GM11168 (cell line): ENCODE data around the gene CAPNS1.
"Not testable (repeated sequence)": the region's sequence is repeated elsewhere in the genome, so short reads cannot be mapped to it uniquely, and the experiment has no call there.

Experiments used
- in situ Hi-C: fragments of 300-500 bp; cut with MboI; formaldehyde crosslinking; loops from one replicate; pipeline ENCODE4 v1.12.0; 2022; ENCODE audit warnings: low sequenced_read_pairs; ENCODE audit not compliant: unreplicated experiment

The CAPNS1 gene

GRCh38 chr19:36144624-36145023 is 4.8 kb downstream of the CAPNS1 start:
- in situ Hi-C loops, result no loop called here

- in situ Hi-C loops, result no loop called here
Observed at GRCh38 chr19:36149673-36150406, 10.0 kb downstream of the CAPNS1 start.

DNA sequence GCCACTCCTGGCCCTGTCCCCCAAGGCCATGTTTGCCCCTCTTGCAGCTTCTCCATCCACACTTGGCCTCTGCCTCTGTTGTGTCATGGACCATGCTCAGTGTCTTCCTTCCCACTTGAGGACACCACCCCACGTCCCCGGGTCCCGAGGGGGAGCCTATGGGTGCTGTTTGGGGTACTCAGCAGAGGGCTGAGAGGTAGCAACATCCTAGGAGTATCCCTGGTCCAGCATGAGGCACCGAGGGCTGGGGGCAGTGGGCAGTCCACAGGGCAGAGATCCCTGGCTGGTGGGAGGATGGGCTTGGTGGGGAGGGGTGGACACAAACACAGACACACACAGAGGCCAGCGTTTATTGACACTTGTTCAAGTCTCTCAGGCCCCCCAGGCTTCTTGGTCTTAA is 10.7 kb downstream of the CAPNS1 start:
- in situ Hi-C loops, result no loop called here

GRCh38 chr19:36151144-36152018 is 11.5 kb downstream of the CAPNS1 start:
- in situ Hi-C loops, result no loop called here

DNA sequence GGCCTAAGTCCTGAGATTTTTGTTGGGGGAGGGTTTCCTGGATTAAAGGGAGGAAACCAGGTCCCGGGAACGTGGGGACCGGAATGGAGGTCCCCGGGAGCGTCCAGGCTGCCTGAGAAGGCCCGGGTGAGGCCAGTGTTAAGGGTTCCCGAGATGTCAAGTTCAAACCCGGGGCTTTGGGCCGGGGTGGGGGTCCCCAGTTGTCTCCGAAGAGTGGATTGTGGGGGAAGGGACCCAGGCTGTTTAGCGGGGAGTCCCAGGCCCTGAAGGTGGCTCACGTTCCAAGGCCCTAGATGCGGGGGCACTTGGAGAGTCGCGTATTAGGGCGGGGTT is 12.1 kb downstream of the CAPNS1 start:
- in situ Hi-C loops, result no loop called here

- in situ Hi-C loops, result no loop called here
Observed at GRCh38 chr19:36152352-36153091, 12.7 kb downstream of the CAPNS1 start, which contains the start of gene COX7A1. Gene COX7A1, minus strand, starts transcription at chr19:36152447. Its CDS starts 40 bp downstream, at chr19:36152407.

- in situ Hi-C loops, result no loop called here
Observed at GRCh38 chr19:36153126-36153525, 13.3 kb downstream of the CAPNS1 start.

- in situ Hi-C loops, result no loop called here
Observed at GRCh38 chr19:36160821-36161596, 21.1 kb downstream of the CAPNS1 start.

- in situ Hi-C loops, result no loop called here
Observed at GRCh38 chr19:36163813-36164212, 23.9 kb downstream of the CAPNS1 start.

DNA sequence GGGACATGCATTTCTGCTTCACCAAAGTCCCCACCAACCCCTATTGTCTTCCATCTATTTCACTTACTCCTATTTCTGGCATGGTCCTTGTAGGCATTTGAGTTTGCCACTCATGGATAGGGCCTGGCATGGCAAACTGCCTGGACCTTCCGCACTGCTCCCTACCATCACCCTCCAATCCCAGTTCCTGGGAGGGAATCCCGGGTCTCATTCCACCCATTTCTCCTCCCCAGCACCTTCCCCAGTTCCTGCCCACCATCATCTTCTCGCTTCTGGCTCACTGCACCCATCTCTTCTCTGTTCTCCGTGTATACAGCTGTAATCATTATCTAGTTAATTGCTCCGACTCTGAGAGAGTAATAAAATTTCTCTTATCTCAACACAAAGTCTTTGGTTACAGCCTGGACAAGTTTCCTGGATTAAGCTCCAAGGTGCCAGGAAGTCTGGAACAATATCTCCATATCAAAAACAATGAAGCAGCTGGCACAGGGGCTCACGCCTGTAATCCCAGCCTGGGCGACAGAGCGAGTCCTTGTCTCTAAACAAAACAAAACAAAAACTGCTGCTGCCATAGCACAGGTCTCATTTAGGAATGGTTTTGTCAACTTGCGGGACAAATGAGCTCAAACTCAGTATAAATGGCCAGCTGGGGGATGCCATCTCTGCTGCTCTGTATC is 29.4 kb downstream of the CAPNS1 start:
- in situ Hi-C loops, result no loop called here

DNA sequence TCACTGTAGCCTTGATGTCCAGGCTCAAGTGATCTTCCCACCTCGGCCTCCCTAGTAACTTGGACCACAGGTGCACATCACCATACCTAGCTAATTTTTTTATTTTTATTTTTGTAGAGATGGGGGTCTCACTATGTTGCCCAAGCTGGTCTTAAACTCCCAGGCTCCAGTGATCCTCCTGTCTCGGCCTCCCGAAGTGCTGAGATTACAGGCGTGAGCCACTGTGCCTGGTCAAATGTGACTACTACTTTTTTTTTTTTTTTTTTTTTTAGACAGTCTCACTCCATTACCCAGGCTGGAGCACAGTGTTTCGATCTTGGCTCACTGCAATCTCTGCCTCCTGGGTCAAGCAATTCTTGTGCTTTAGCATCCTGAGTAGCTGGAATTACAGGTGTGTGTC is 33.0 kb downstream of the CAPNS1 start:
- in situ Hi-C loops, result loop anchor here (5.0 kb wide), 1 partner anchor 46 kb away; no protein-coding TSS in a partner anchor

GRCh38 chr19:36173846-36174245 is 34.0 kb downstream of the CAPNS1 start:
- in situ Hi-C loops, result loop anchor here (5.0 kb wide), 1 partner anchor 47 kb away; no protein-coding TSS in a partner anchor

- in situ Hi-C loops, result not testable (repeated sequence)
Observed at GRCh38 chr19:36179077-36179476, 39.2 kb downstream of the CAPNS1 start.

DNA sequence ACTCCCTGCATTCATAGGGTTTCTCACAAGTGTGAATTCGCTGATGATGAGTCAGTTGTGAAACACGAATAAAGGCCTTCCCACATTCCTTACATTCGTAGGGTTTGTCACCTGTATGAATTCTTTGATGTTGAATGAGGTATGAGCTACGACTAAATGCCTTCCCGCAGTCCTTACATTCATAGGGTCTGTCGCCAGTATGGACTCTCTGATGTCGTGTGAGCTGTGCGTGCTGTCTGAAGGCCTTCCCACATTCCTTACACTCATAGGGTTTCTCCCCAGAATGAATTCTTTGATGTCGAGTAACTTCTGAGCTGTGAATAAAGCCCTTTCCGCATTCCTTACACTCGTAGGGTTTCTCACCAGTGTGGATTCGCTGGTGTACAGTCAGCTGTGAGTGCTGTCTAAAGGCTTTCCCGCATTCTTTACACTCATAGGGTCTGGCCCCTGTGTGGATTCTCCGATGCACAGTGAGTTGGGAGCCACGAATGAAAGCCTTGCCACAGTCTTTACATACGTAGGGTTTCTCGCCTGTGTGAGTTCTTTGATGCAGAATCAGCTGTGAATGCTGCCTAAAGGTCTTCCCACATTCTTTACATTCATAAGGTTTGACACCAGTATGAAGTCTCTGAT is 42.9 kb downstream of the CAPNS1 start:
- in situ Hi-C loops, result no loop called here

DNA sequence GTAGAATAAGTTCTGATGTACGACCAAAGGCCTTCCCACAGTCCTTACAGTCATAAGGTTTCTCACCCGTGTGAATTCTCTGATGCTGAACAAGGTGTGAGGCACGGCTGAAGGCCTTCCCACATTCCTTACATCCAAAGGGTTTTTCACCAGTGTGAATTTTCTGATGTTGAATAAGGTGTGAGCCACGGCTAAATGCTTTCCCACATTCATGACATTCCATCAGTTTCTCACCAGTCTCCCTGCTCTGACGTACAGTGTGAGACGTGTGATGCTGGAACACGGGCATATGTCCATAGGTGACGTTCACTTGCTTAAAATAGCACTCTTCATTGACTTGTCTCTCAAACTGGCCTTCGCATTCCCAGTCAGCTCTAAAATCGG is 43.4 kb downstream of the CAPNS1 start:
- in situ Hi-C loops, result no loop called here

GRCh38 chr19:36186722-36187121 is 46.9 kb downstream of the CAPNS1 start:
- in situ Hi-C loops, result not testable (repeated sequence)

DNA sequence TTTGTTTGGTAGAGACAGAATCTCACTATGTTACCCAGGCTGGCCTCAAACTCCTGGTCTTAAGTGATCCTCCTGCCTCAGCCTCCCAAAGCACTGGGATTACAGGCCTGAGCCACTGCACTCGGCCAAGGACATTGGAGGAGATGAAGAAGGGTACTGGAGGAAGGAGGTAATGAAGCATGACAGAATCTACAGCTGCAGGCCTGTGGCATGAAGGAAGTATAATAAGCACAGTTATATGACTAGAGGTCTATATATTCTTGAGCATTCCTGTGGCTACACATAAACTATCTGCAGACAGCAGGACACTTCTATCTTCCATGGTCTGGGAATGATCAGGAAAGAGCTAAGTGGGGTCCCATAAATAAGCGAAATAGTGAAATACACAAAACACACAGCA is 56.4 kb downstream of the CAPNS1 start:
- in situ Hi-C loops, result no loop called here

DNA sequence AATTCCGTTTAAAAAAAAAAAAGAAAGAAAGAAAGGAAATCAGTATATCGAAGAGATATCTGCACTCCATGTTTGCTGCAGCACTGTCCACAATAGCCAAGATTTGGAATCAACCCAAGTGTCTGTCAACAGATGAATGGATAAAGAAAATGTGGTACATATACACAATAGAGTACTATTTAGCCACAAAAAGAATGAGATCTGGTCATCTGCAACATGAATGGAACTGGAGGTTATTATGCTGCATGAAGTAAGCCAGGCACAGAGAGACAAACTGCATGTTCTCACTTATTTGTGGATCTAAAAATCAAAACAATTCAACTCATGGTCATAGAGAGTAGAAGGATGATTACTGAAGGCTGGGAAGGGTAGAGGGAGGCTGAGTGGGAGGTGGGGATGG is 58.3 kb downstream of the CAPNS1 start:
- in situ Hi-C loops, result no loop called here
